NCI-H146 treated with DMSO at 0.1 percent for 48 hours (cell line): ENCODE data around the gene AHNAK.
"Not testable (repeated sequence)": the region's sequence is repeated elsewhere in the genome, so short reads cannot be mapped to it uniquely, and the experiment has no call there.

Experiments
- DNase-seq: peaks from one replicate; lab custom pipeline; 2025; ENCODE audit not compliant: unreplicated experiment; lab: John Stamatoyannopoulos, UW

Gene AHNAK

GRCh38 chr11:62390722-62391121 lies 155.9 kb downstream of the AHNAK start:
- no peak for DNase-seq

GRCh38 chr11:62390237-62390636 lies 156.4 kb downstream of the AHNAK start:
- no peak for DNase-seq

GRCh38 chr11:62388999-62389398 lies 157.6 kb downstream of the AHNAK start:
- DNase-seq: no peak

- no peak for DNase-seq
Measured at GRCh38 chr11:62387381-62387780, 159.2 kb downstream of the AHNAK start.

GRCh38 chr11:62386083-62386482 lies 160.5 kb downstream of the AHNAK start:
- not testable (repeated sequence) for DNase-seq

GRCh38 chr11:62383822-62384221 lies 162.8 kb downstream of the AHNAK start:
- DNase-seq: no peak
